ENCODE measurements around the gene PRCC.

PRCC gene

GRCh38 chr1:156765666-156766065 lies 1.7 kb upstream of the PRCC start:
- no peak for DNase-seq

- DNase-seq: no peak
These were observed 836 bp upstream of the PRCC start for GRCh38 chr1:156766298-156767100.

GRCh38 chr1:156767879-156768604 lies 707 bp downstream of the PRCC start:
- no peak for DNase-seq

- no peak for DNase-seq
These were observed 1.4 kb downstream of the PRCC start for GRCh38 chr1:156768610-156769295.

- DNase-seq: no peak
These were observed 4.9 kb downstream of the PRCC start for GRCh38 chr1:156772222-156772621.

- DNase-seq: no peak
These were observed 5.6 kb downstream of the PRCC start for GRCh38 chr1:156772728-156773497.

GRCh38 chr1:156773607-156774006 lies 6.3 kb downstream of the PRCC start:
- DNase-seq: no peak

- no peak for DNase-seq
These were observed 8.5 kb downstream of the PRCC start for GRCh38 chr1:156775799-156776198.

- no peak for DNase-seq
These were observed 9.6 kb downstream of the PRCC start for GRCh38 chr1:156776942-156777341.

- DNase-seq: no peak
These were observed 10.2 kb downstream of the PRCC start for GRCh38 chr1:156777573-156777972.

- no peak for DNase-seq
These were observed 14.4 kb downstream of the PRCC start for GRCh38 chr1:156781585-156782186.

- no peak for DNase-seq
These were observed 18.1 kb downstream of the PRCC start for GRCh38 chr1:156785458-156785857.

GRCh38 chr1:156786640-156787039 lies 19.3 kb downstream of the PRCC start:
- DNase-seq: no peak

GRCh38 chr1:156788136-156788535 lies 20.8 kb downstream of the PRCC start:
- no peak for DNase-seq

- DNase-seq: no peak
These were observed 22.4 kb downstream of the PRCC start for GRCh38 chr1:156789621-156790318.

GRCh38 chr1:156794506-156795373 lies 27.4 kb downstream of the PRCC start:
- no peak for DNase-seq

GRCh38 chr1:156795374-156795733 lies 28.0 kb downstream of the PRCC start:
- DNase-seq: no peak

GRCh38 chr1:156795787-156796186 lies 28.5 kb downstream of the PRCC start:
- no peak for DNase-seq

- no peak for DNase-seq
These were observed 29.2 kb downstream of the PRCC start for GRCh38 chr1:156796340-156797097.

GRCh38 chr1:156797212-156797871 lies 30.0 kb downstream of the PRCC start:
- peak; percentile 32 for DNase-seq
